Psoas muscle (tissue), 8 donors: Measurements from ENCODE around the gene ATXN10. TPM values are rescaled to one million over a fixed set of nuclear protein-coding genes. Genes with fewer than 3 reads are reported as not detected.
A peak's percentile ranks its signal among the peaks of the same experiment; 100 is the strongest.

Experiments used
- ATAC-seq, 4 donors: fragments of 200-7000 bp; cut with Tn5 transposase; one replicate each; pipeline ENCODE4 v1.9.1; 2020; ENCODE audit warnings: moderate library complexity in 3 of 4, mild to moderate bottlenecking in 2 of 4
- DNase-seq, 2 donors: peaks; one replicate each; pipeline ENCODE4 v3.0.0-alpha.2; 2020
- H3K27ac ChIP-seq: fragments of 200-600 bp; one replicate; pipeline ENCODE4 v1.8.0; 2022
- H3K27me3 ChIP-seq, 3 donors: fragments of 200-600 bp in 1 of 3; one replicate each; pipeline versions ENCODE4 v1.6.1 to v1.8.0; 2013 to 2022; ENCODE audit warnings: low read length in 2 of 3, mild to moderate bottlenecking in 2 of 3, moderate library complexity in 1 of 3; ENCODE audit not compliant: insufficient read depth in 3 of 3
- H3K36me3 ChIP-seq, 2 donors: fragments of 200-600 bp in 1 of 2; one replicate each; pipeline versions ENCODE4 v1.6.1 to v1.8.0; 2013 to 2022; ENCODE audit warnings: low read depth in 1 of 2, mild to moderate bottlenecking in 1 of 2, moderate library complexity in 1 of 2; ENCODE audit not compliant: insufficient read depth in 1 of 2
- H3K4me1 ChIP-seq: fragments of 200-600 bp; one replicate; pipeline ENCODE4 v1.8.0; 2022
- H3K4me3 ChIP-seq: fragments of 200-600 bp; one replicate; pipeline ENCODE4 v1.8.0; 2022; ENCODE audit warnings: mild to moderate bottlenecking
- H3K9me3 ChIP-seq: fragments of 200-600 bp; one replicate; pipeline ENCODE4 v1.8.0; 2022
- CTCF ChIP-seq: fragments of 200-600 bp; IDR thresholded peaks from one replicate; pipeline ENCODE4 v1.8.0; 2022; ENCODE audit warnings: antibody characterized with exemption
- WGBS, 3 donors: extraction: QIAGEN DNeasy Blood & Tissue Kit; methylation state at CpG; one replicate each; pipeline versions ENCODE4 v1.1.6 to v1.1.7; 2013; 5-methylcytosine and 5-hydroxymethylcytosine counted together
- intact Hi-C, 2 donors: fragments of 100-400 bp; cut with DNase I; formaldehyde crosslinking; loops; one replicate each; pipeline versions ENCODE4 v1.11.0 to v1.14.2; 2022
- polyA plus RNA-seq, 3 donors: library from polyadenylated mRNA; stranded (reverse); fragments of 200-250 nt; gene quantifications; one replicate each; pipeline ENCODE4 v1.2.3, GENCODE V29; 2013
- total RNA-seq, 4 donors: library from RNA; stranded (reverse); fragmentation: NEBNext Ultra II Directional in 2 of 4; extraction: Animal tissue kit (Norgen Biotek cat#: 25700) in 2 of 4; gene quantifications; one replicate each; pipeline versions ENCODE4 v1.2.1 to v1.2.4, GENCODE V29; 2021 to 2023
- donor health status: healthy with polysubstance abuse.
- donor health status: DM: no; HTN: no; CAD: no; lungs with moderate emphysema.
- donor health status: Bipolar disorder and iron deficiency.
- donor health status: healthy.
- donor health status: DM: yes; HTN: yes; CAD: no.
- donor health status: DM: no; HTN: no; CAD: no.
- donor health status: DM: no; HTN: no; CAD: no.
- donor health status: DM: yes; HTN: yes; CAD: no.

ATXN10 gene
- total and polyA plus RNA-seq, 7 donors: 57.7 to 173 (median 115) TPM

GRCh38 chr22:45717789-45718188 is 46.2 kb downstream of the ATXN10 start:
- 87 to 94% (median 88%) methylated on average over 1 of the region's 1 CpG for WGBS, 3 donors
- ATAC-seq: no peak
- Histone ChIP-seq H3K4me3 (no peak overlapping the region), H3K36me3 (peaks cover 3 to 22% of the 10 kb centered on the region in 2 donors), H3K4me1 (peaks cover 23% of the 10 kb centered on the region), H3K27me3 (no peaks in the 10 kb centered on the region), H3K9me3 (no peaks in the 10 kb centered on the region), H3K27ac (no peak overlapping the region)
- intact Hi-C loops: no loop called here
- no peak for DNase-seq
- TF ChIP-seq CTCF: no peak

DNA sequence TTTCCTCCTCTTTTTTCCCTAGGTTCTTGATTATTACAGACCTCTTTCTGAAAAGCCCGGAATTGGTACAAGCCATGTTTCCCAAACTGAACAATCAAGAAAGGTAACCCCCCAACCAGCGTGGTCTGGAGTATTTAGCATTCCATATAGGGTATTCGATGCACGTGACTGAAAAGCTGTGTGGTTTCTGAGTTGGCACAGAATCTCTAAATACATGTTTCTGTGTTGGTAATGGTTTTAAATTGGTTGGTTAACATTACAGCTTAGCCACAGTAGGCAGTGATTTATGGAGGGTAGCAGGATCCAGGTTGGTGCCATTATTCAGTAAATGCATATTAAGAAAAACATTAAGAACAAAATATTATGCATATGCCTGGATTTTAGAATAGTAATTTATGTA is 46.8 kb downstream of the ATXN10 start:
- no peak for TF ChIP-seq CTCF
- H3K9me3 ChIP-seq: no peaks in the 10 kb centered on the region
- no peak overlapping the region for H3K4me3 ChIP-seq
- H3K27me3 ChIP-seq: no peaks in the 10 kb centered on the region
- ATAC-seq: no peak
- H3K4me1 ChIP-seq: peaks cover 23% of the 10 kb centered on the region
- no peak overlapping the region for H3K27ac ChIP-seq
- WGBS, 3 donors: 87 to 94% (median 88%) methylated on average over 4 of the region's 4 CpGs
- intact Hi-C loops: no loop called here
- no peak for DNase-seq
- H3K36me3 ChIP-seq: peaks cover 3 to 24% of the 10 kb centered on the region in 2 donors

DNA sequence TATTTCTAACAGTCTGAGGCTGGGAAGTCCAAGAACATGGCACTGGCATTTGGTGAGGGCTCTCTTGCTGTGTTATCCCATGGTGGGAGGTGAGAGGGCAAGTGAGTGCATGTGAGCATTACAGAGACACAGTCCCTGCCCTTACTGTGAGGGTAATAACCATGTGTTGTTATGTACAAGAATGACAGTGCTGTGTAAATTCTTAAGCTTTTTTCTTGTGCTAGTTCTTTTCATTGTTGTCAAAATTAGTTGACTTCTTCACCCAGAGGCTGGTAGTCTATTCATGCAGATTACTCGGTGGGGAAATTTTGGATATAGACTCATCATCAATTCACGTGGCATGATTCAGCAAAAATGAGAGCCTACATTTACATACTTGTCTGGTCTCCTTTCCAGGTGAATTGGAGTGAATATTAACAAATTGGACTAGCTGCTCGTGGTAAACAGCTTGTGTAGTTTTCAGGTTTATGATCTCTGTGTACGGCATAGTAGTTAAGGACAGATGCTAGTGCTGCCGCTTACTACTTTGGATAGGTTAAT is 49.3 kb downstream of the ATXN10 start:
- H3K36me3 ChIP-seq: peaks cover 3 to 22% of the 10 kb centered on the region in 2 donors
- ATAC-seq: peak in 1 of 4 donors; percentile 28
- WGBS, 3 donors: 91 to 96% (median 94%) methylated on average over 5 of the region's 5 CpGs

GRCh38 chr22:45722006-45722405 is 50.4 kb downstream of the ATXN10 start:
- ATAC-seq (no peak), DNase-seq (no peak)
- H3K9me3 ChIP-seq: no peaks in the 10 kb centered on the region
- H3K4me1 ChIP-seq: peaks cover 18% of the 10 kb centered on the region
- intact Hi-C loops: no loop called here
- H3K27me3 ChIP-seq: no peaks in the 10 kb centered on the region
- no peak overlapping the region for H3K4me3 ChIP-seq
- H3K36me3 ChIP-seq: peaks cover 3 to 22% of the 10 kb centered on the region in 2 donors
- TF ChIP-seq CTCF: no peak
- 70 to 74% (median 72%) methylated on average over 2 of the region's 2 CpGs for WGBS, 3 donors
- no peak overlapping the region for H3K27ac ChIP-seq

More for the DNA sequence above, 49.3 kb downstream of the ATXN10 start:
- Histone ChIP-seq H3K27me3 (no peaks in the 10 kb centered on the region), H3K27ac (no peak overlapping the region), H3K4me1 (peaks cover 23% of the 10 kb centered on the region), H3K9me3 (no peaks in the 10 kb centered on the region), H3K4me3 (no peak overlapping the region)
- intact Hi-C loops: no loop called here
- TF ChIP-seq CTCF: no peak
- DNase-seq: no peak

DNA sequence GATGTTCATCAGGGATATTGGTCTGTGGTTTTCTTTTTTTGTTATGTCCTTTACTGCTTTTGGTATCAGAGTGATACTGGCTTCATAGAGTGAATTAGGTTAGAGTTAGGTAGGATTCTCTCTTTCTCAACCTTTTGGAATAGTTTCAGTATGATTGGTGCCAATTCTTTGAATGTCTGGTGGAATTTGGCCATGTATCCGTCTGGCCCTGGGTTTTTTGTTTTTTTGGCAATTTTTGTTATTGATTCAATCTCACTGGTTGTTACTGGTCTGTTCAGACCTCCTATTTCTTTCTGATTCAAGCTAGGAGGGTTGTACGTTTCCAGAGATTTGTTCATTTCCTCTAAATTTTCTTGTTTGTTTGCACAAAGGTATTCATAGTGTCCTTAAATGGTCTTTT is 54.4 kb downstream of the ATXN10 start:
- no peak for TF ChIP-seq CTCF
- intact Hi-C loops: no loop called here
- WGBS, 3 donors: 53 to 65% (median 62%) methylated on average over 2 of the region's 2 CpGs
- H3K36me3 ChIP-seq: peaks cover 0 to 21% of the 10 kb centered on the region in 2 donors
- peaks cover under 1% of the 10 kb centered on the region for H3K4me1 ChIP-seq
- H3K4me3 ChIP-seq: no peak overlapping the region
- DNase-seq: no peak
- H3K9me3 ChIP-seq: no peaks in the 10 kb centered on the region
- no peak for ATAC-seq
- no peaks in the 10 kb centered on the region for H3K27me3 ChIP-seq
- no peak overlapping the region for H3K27ac ChIP-seq
